MM.1S (cell line): ENCODE results near the gene DMRT3.

Experiments
- DNase-seq: peaks from one replicate; pipeline ENCODE4 v3.0.0-alpha.2; 2015
- H2AFZ ChIP-seq: fragments of 300-600 bp; sonication (generic); 2 replicates; pipeline ENCODE4 v1.6.0; 2016; ENCODE audit warnings: antibody characterized with exemption, low read length
- H3F3A ChIP-seq: fragments of 300-600 bp; sonication (generic); 2 replicates; pipeline ENCODE4 v1.6.1; 2016; ENCODE audit warnings: mild to moderate bottlenecking, antibody characterized with exemption, low read length, moderate library complexity, mixed read lengths; ENCODE audit not compliant: insufficient read depth
- H3K27ac ChIP-seq: fragments of 300-600 bp; sonication (generic); 2 replicates; pipeline ENCODE4 v1.5.1; 2016; ENCODE audit warnings: mild to moderate bottlenecking, low read length
- H3K27me3 ChIP-seq: fragments of 300-600 bp; sonication (generic); replicated peaks from 2 replicates; pipeline ENCODE4 v1.6.0; 2016; ENCODE audit warnings: low read length; ENCODE audit not compliant: insufficient read depth
- H3K36me3 ChIP-seq: fragments of 300-600 bp; sonication (generic); replicated peaks from 2 replicates; pipeline ENCODE4 v1.6.1; 2016; ENCODE audit warnings: mild to moderate bottlenecking, low read length, mixed read lengths; ENCODE audit not compliant: insufficient read depth
- H3K4me1 ChIP-seq: fragments of 300-600 bp; sonication (generic); 2 replicates; pipeline ENCODE4 v1.6.1; 2016; ENCODE audit warnings: low read length, mixed read lengths
- H3K4me2 ChIP-seq: fragments of 300-600 bp; sonication (generic); 2 replicates; pipeline ENCODE4 v1.6.0; 2016; ENCODE audit warnings: low read depth, low read length
- H3K4me3 ChIP-seq: fragments of 300-600 bp; sonication (generic); 2 replicates; pipeline ENCODE4 v1.5.1; 2016; ENCODE audit warnings: low read length, mixed read lengths
- H3K79me2 ChIP-seq: fragments of 300-600 bp; sonication (generic); 2 replicates; pipeline ENCODE4 v1.6.1; 2016; ENCODE audit warnings: mixed run types, low read length, mixed read lengths
- H3K9ac ChIP-seq: fragments of 300-600 bp; sonication (generic); 2 replicates; pipeline ENCODE4 v1.6.1; 2016; ENCODE audit warnings: low read length, mixed read lengths
- H3K9me2 ChIP-seq: fragments of 300-600 bp; sonication (generic); replicated peaks from 2 replicates; pipeline ENCODE4 v1.6.1; 2016; ENCODE audit warnings: mild to moderate bottlenecking, low read length, mixed read lengths; ENCODE audit not compliant: insufficient read depth
- H3K9me3 ChIP-seq: fragments of 300-600 bp; sonication (generic); replicated peaks from 2 replicates; pipeline ENCODE4 v1.6.1; 2016; ENCODE audit warnings: mild to moderate bottlenecking, low read length, mixed read lengths; ENCODE audit not compliant: insufficient read depth
- H4K20me1 ChIP-seq: fragments of 300-600 bp; sonication (generic); 2 replicates; pipeline ENCODE4 v1.6.1; 2016; ENCODE audit warnings: mild to moderate bottlenecking, low read length, moderate library complexity, mixed read lengths; ENCODE audit not compliant: insufficient read depth
- CTCF ChIP-seq: fragments of 300-600 bp; sonication (generic); IDR thresholded peaks from 2 replicates; pipeline ENCODE4 v1.5.1; 2016; ENCODE audit warnings: antibody characterized with exemption, low read length, mixed read lengths
- EZH2 ChIP-seq: fragments of 300-600 bp; sonication (generic); optimal IDR thresholded peaks from 2 replicates; pipeline ENCODE3; 2017; ENCODE audit warnings: low read depth, mild to moderate bottlenecking, antibody characterized with exemption, low read length, mixed read lengths
- EZH2phosphoT487 ChIP-seq: fragments of 300-600 bp; sonication (generic); IDR thresholded peaks from 2 replicates; pipeline ENCODE4 v1.6.1; 2018; ENCODE audit warnings: antibody characterized with exemption, low read length

Gene DMRT3

GRCh38 chr9:1008216-1008615, 31.8 kb downstream of the DMRT3 start:
- Histone ChIP-seq H3K27me3 (no peaks in the 10 kb centered on the region), H3K9me3 (no peaks in the 10 kb centered on the region)
- TF ChIP-seq EZH2 (no peak), CTCF (no peak), EZH2phosphoT487 (no peak)

GRCh38 chr9:1009101-1009707, 32.7 kb downstream of the DMRT3 start:
- Histone ChIP-seq H3K27ac (no peak overlapping the region), H3K27me3 (no peaks in the 10 kb centered on the region), H2AFZ (peak overlapping the region; percentile 54; the same call in 1 of the 2 replicates), H3K9me3 (no peaks in the 10 kb centered on the region), H3K36me3 (no peaks in the 10 kb centered on the region), H3K9me2 (no peaks in the 10 kb centered on the region), H3K4me1 (peaks cover 16% of the 10 kb centered on the region), H3K79me2 (no peaks in the 10 kb centered on the region), H3K4me3 (no peak overlapping the region), H3K4me2 (peak overlapping the region; percentile 2; the same call in 1 of the 2 replicates), H4K20me1 (no peaks in the 10 kb centered on the region), H3K9ac (no peak overlapping the region), H3F3A (0 out of 2 replicates have a peak, but pooled peaks cover 3% of the 10 kb centered on the region)
- peak; percentile 87 for DNase-seq
- TF ChIP-seq CTCF (peak; percentile 99), EZH2 (no peak)

More at GRCh38 chr9:1008216-1008615, 31.8 kb downstream of the DMRT3 start:
- Histone ChIP-seq H3K36me3 (no peaks in the 10 kb centered on the region), H3K4me1 (peaks cover 16% of the 10 kb centered on the region), H3K4me2 (no peak overlapping the region), H2AFZ (no peak overlapping the region), H3K4me3 (no peak overlapping the region), H3K9me2 (no peaks in the 10 kb centered on the region), H4K20me1 (no peaks in the 10 kb centered on the region), H3K9ac (no peak overlapping the region), H3F3A (0 out of 2 replicates have a peak, but pooled peaks cover 3% of the 10 kb centered on the region), H3K79me2 (no peaks in the 10 kb centered on the region), H3K27ac (no peak overlapping the region)
- no peak for DNase-seq

- H2AFZ ChIP-seq, result no peak overlapping the region
- no peak overlapping the region for H3K27ac ChIP-seq
- DNase-seq, result no peak
Measured at GRCh38 chr9:1013021-1013420, 36.6 kb downstream of the DMRT3 start.

More at GRCh38 chr9:1013021-1013420, 36.6 kb downstream of the DMRT3 start:
- H3K4me3 ChIP-seq, result no peak overlapping the region
- TF ChIP-seq CTCF, result no peak
- H3K4me2 ChIP-seq, result no peak overlapping the region
- H3K27me3 ChIP-seq, result no peaks in the 10 kb centered on the region
- H3K36me3 ChIP-seq, result no peaks in the 10 kb centered on the region
- no peaks in the 10 kb centered on the region for H3K79me2 ChIP-seq
- H3K4me1 ChIP-seq, result 0 out of 2 replicates have a peak, but pooled peaks cover 3% of the 10 kb centered on the region
- no peaks in the 10 kb centered on the region for H3F3A ChIP-seq
- H3K9me2 ChIP-seq, result no peaks in the 10 kb centered on the region
- no peaks in the 10 kb centered on the region for H4K20me1 ChIP-seq
- H3K9ac ChIP-seq, result no peak overlapping the region
- H3K9me3 ChIP-seq, result no peaks in the 10 kb centered on the region
